IPS-18c (cell line): ENCODE measurements around the gene UACA.
"Not testable (repeated sequence)": the region's sequence is repeated elsewhere in the genome, so short reads cannot be mapped to it uniquely, and the experiment has no call there.

Source experiments
- H3K4me3 ChIP-seq: 2 replicates; pipeline ENCODE4 v1.7.0; 2013; ENCODE audit warnings: low read depth, mild to moderate bottlenecking, low read length, moderate library complexity; ENCODE audit not compliant: insufficient read depth
- H3K9me3 ChIP-seq: one replicate; pipeline ENCODE4 v1.6.1; 2013; ENCODE audit warnings: mild to moderate bottlenecking, low read length, moderate library complexity; ENCODE audit not compliant: control insufficient read depth, insufficient read depth

Gene UACA

DNA sequence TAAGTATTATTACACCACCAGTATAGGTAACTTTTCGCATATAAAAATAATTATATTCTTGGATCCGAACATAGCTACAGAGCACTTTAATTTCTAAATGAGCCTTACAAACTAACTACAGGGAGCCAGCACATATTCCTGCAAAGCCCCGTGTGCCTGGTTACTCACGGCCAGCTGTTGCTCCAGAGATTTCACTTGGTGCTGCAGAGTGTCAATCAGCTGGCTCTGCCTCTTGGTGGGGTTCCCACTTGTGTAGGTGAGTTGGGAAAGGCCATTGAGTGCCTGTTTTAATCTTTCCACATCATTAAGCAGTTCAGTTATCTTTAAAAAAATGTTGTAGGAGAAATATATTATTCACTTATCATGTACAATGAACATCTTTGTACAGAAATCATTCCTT, 98.9 kb downstream of the UACA start:
- Histone ChIP-seq H3K4me3 (no peak overlapping the region), H3K9me3 (no peaks in the 10 kb centered on the region)

DNA sequence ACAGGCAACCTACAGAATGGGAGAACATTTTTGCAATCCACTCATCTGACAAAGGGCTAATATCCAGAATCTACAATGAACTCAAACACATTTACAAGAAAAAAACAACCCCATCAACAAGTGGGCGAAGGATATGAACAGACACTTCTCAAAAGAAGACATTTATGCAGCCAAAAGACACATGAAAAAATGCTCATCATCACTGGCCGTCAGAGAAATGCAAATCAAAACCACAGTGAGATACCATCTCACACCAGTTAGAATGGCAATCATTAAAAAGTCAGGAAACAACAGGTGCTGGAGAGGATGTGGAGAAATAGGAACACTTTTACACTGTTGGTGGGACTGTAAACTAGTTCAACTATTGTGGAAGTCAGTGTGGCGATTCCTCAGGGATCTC, 100.3 kb downstream of the UACA start:
- H3K9me3 ChIP-seq, H3K4me3 ChIP-seq: not testable (repeated sequence)

DNA sequence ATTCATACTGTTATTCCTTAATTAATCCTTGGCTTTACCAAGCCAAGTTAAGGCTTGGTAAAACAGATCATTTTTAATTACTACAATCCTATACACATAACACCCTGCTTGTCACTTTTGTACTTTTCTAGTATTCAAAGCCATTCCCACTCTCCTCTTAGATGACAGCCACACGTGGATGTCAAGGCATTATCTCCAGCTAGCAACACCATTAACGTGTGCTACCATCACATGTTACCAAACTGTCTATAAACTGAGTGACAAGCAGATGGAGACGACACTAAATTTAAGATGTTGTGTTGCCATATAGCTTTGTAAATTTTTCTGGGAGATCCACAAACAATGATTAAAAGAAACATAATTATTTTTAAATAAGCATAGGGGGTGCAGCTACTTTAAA, 103.7 kb downstream of the UACA start:
- H3K4me3 ChIP-seq: no peak overlapping the region

DNA sequence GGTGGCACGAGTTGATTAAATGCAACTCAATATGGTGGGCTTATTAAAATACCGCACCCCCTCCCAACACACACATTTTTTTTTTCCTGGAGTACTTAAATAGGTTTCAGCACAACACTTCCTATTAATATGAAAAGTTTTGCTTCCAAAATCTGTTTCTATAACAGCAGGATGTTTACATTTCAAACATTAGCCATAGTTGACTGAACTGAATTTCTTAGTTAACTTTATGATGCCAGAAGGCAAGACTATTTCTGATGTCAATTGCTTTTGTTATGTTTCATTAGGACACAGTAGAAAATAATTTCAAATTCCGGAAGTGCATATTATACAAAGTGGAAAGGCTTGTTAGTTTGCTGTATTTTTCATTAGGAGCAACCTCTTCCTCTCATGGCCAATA, 104.7 kb downstream of the UACA start:
- no peak overlapping the region for H3K4me3 ChIP-seq
- H3K9me3 ChIP-seq: no peaks in the 10 kb centered on the region

More for the DNA sequence above, 103.7 kb downstream of the UACA start:
- H3K9me3 ChIP-seq: no peaks in the 10 kb centered on the region

DNA sequence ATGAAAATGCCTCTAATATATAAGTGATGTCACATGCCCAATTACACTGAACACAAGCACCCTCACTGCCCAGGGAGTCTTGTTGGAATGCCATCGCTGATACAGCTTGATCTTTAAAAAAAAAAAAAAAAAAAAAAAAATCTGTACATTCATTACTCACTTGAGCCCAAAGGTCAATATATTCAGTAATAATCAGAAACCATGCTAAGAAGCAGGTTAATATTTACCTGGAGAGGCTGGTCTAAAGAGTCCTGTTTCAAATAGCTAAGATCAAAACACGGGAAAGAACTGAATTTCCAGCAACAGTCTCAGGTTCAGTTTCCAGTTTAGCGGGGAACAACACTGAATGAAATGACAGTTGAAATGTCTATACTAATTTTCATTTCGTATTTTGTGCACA, 109.9 kb downstream of the UACA start:
- H3K9me3 ChIP-seq: no peaks in the 10 kb centered on the region
- H3K4me3 ChIP-seq: no peak overlapping the region

DNA sequence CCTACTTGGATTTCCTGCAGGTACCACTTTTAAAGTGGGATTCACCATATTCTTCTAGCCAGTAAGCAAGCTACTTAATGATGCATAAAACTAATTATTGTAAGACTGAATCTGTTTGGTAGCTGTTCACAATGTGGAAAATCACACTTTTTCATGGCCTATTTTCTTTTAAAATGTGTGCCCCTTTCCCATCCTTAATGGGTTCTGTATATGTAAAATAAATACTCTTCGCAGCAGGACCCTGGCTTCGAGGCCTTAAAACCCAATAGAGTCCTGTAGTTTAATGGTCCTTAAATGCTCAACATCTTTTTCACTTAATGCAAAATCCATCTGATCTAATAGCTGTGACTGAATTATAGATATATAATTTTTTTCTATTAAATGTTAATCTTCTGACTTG, 111.0 kb downstream of the UACA start:
- Histone ChIP-seq H3K4me3 (no peak overlapping the region), H3K9me3 (no peaks in the 10 kb centered on the region)

DNA sequence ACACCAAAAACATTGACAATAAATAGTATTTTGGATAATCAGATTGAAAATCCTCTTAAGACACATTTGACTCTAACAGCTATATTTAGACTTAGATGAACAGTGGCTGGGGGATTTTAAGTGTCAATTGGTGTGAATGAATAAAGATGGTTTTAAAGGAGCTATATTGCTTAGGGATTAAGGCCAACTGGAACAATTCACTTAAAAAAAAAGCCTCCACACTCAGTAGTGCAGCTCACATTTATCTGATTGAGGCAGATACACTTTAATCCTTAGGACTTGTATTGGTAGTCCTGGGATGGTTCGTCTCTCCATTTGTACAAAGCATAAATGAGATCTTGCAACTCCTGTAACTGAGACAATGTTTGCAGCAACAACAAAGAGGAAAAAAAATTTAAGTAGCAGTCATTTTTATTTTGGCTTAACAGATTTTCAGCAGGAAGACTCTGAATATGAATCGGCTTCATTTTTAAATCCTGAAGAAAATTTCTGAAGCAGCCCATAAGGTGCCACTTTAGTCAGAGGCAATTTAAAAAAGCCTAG, 112.0 kb downstream of the UACA start:
- H3K9me3 ChIP-seq: no peaks in the 10 kb centered on the region
- H3K4me3 ChIP-seq: no peak overlapping the region

DNA sequence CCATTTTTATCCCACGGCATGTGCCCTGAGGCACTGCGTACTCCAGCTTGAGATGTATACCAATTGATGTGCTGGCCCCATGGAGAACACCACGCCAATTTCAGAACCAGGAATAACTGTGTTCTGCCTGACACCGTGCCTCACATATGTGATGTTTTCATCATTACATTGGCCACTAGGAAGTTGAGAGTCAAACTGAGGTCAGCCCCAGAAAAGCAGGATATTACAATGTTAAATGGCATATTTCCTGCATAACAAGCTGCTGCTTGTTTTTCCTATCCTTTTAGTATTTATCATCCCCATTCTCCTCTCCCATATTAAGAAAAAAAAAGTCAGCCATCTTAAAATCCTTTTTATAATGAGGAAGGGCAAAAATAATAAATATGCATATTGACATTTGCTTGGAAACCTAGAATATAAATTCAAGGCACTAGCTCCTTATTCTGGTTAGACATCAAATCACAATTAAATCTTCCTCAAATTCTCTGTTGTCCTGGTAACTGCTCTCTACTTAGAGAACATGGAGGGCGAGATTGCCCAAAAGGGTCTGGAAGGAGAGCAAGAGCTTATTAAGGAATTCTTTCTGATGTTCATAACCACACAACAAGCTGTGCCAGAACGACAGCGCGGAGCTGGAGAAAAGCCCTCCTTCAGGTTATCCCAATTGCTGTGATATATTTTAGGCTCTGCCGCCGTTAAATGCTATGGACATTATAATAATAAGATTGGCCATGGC, 112.6 kb downstream of the UACA start:
- no peak overlapping the region for H3K4me3 ChIP-seq
- no peaks in the 10 kb centered on the region for H3K9me3 ChIP-seq

DNA sequence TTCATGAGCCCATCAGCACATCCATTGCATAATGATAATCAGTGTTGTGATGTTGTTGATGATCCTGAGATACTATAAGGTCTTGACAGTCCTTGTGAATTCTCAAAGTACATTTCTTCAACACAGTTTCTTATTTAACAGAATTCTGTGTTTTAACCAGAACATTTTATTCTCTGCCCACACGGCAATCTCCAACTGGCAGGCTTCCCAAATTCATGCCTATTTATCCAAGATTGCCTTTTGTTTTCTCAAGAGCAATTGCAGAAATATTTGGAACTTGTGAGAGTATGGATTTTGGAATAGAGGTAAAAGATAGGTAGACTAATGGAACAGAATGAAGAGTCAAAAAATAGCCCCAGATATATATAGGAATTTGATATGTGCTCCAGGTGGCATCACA, 116.0 kb downstream of the UACA start:
- no peaks in the 10 kb centered on the region for H3K9me3 ChIP-seq
- H3K4me3 ChIP-seq: no peak overlapping the region

DNA sequence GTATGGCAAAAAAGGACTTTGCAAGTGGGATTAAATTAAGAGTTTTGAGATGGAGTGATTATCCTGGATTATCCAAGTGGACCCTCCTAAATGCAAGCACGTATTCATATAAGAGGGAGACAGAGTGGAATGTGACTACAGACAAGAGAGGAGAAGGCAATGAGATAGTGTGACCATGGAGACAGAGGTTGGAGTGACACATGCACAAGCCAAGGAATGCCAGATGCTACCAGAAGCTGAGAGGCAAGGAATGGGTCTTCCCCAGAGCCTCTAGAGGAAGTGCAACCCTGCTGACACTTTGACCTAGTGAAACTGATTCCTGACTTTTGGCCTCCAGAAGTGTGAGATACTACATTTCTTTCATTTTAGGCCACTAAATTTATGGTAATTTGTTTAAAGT, 117.2 kb downstream of the UACA start:
- Histone ChIP-seq H3K9me3 (no peaks in the 10 kb centered on the region), H3K4me3 (no peak overlapping the region)

DNA sequence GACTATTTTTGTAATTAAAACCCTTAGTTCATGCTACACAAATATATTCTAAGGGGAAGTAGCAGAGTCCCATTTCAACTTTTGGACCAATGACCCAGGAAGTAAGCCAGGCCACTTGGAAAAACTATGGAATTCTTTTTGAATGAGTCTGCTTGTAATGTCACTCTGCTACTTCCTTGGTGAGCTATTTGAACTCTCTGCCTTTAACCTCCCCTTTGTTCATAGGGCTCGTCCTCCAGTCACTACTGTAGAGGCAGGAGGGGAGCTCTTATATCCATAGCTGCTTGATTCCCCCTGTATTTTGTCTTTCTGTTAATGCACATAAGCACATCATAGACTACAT, 119.6 kb downstream of the UACA start:
- Histone ChIP-seq H3K9me3 (no peaks in the 10 kb centered on the region), H3K4me3 (no peak overlapping the region)

DNA sequence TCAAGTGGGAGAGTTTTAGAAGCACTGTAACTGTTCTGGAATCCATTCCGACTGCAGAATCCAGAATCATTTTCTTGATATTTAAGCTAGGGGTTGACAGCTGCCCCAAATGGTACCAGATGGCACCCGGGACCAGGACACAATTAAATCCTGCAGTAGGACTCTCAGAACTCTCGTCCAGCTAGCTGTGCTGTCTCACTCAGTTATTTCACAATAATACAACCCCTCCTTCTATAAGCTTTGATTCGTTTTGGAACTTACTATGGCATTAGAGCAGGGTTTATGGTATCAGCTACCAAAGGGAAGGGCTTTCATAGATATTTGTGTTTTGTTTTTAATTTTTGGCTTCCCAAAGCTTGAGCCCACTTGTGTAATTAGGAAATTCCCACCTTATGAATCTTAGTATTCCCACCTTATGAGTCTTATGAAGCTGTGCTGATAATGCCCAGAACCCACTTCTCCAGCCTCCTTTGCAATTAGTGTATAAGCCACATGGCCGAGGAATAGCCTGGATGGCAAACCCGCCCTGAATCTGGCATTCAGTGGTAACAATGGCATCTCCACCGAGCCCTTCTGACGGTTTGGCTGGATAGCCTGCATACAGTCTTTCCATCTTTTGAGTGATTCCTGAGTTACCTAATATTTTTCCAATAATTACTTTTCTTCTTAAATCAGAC, 120.1 kb downstream of the UACA start:
- no peak overlapping the region for H3K4me3 ChIP-seq
- no peaks in the 10 kb centered on the region for H3K9me3 ChIP-seq

DNA sequence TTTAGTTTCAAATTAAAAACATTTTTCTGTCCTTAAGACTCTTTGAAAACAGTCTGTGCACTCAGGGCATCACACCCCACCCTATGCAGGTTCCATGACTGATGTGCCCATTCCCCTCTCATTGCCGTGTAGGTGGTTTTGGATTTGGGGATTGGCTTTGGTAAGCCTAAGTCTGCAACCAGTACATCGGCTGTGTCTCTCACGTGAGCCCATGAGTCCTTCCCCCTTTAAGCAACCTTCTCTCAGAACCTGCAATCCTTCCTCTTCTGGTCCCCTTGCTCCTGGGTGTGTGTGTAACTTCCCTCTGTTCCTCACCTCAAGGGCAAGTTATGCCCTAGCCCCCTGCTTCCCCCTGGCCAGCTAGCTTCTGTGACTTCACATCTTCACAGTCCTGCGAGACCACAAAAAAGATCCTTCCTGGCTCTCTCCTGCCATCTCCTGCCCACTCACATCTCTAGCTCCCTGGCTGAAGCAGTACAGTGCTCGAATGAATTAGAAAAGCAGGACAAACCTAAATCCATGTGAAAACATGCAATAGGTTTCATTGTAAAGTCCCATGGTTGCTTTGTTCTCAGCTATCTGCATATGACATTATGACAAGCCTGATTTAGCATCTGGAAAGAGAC, 126.7 kb downstream of the UACA start:
- no peaks in the 10 kb centered on the region for H3K9me3 ChIP-seq
- no peak overlapping the region for H3K4me3 ChIP-seq

DNA sequence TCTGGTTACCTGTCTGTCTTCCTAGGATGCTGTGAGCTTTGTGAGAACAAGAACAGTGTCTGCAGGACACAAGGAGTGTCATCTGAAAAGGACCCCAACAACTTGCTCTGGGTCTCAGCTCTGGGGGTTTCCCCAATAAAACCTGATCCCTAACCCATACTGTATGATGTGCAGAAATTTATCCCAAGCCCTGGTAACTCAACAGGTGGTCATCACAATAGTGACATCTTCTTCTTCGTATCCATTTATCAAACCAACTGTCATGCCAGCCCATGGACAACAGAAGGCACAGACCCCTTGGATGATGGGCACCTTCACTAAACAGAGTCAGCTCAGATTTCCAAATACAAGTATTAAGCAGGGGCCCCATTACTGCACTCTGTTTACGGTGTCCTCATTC, 127.5 kb downstream of the UACA start:
- no peaks in the 10 kb centered on the region for H3K9me3 ChIP-seq
- no peak overlapping the region for H3K4me3 ChIP-seq

DNA sequence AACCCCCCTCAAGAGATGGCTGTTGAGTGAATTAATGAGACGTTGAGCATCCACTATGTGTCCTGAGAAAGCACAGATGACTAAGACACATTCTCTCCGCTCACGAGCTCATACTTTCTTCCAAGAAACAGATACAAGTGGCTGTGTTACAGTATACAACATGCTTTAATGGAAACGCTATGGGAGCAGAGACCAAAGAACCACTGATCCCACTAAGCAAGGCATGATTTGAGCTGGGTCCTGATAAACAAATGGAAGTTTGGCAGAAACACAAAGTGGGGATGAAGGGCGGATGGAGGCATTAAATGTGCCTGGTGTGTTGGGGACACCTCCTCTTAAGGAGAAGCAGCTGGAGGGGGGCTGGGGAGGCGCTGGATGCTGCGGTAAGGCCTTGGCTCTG, 129.4 kb downstream of the UACA start:
- Histone ChIP-seq H3K9me3 (no peaks in the 10 kb centered on the region), H3K4me3 (no peak overlapping the region)

DNA sequence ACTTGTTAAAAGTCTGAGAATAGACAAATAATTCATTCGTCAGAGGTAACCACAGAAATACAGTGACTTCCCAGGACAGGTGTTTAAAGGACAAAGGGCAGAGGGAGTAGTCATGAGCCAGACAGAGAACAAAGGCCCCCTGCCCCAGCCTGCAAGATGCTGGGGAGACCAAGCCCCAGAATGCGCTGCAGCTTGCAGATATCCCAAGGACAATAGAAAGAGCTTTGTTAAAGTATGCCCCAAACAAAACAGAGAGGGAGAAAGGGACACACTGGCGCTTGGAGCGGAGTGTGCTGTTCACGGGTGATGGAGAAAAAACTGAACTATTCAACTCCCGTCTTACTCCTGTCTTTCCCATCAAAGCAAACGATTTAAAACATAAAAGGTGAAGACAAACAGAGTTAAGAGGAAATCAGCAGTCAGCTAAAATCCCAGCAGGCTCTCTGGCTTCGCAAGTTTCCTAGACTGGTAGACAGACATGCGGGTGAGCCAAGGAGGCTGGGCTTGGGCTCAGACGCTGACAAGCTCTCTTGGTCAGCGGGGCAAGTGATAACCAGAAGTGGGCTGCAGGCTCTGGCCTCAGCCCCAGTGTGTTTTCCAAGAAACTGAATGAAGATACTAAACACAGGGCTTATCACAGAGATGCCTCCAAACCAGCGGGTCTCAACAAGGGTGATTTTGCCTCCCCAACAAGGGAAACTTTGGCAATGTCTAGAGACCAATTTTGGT, 130.1 kb downstream of the UACA start:
- no peak overlapping the region for H3K4me3 ChIP-seq
- H3K9me3 ChIP-seq: no peaks in the 10 kb centered on the region

DNA sequence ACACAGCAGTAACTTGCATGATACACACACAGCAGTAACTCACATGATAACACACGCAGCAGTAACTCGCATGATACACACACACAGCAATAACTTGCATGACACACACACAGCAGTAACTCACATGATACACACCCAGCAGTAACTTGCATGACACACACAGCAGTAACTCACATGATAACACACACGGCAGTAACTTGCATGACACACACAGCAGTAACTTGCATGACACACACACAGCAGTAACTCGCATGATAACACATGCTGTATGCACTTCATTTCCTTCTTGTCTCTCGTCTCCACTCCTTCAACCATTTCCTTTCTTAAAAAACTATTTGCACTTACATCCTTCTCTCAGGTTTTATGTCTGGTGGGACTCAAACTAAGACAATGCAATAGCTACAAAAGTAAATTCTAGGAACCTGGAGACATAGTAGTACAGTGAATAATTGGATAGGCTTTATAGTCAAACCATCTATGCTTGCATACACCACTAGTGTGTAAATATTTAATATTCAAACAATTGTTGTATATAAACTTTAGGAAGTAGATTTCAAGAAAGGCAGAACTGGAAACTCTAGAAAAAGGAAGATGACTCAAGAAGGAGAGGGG, 130.8 kb downstream of the UACA start:
- H3K4me3 ChIP-seq: no peak overlapping the region

More for the DNA sequence above, 130.8 kb downstream of the UACA start:
- no peaks in the 10 kb centered on the region for H3K9me3 ChIP-seq
